Esophagus (tissue), 2 donors: ENCODE results near the gene EEF1AKMT3. TPM values are rescaled to one million over a fixed set of nuclear protein-coding genes. Genes with fewer than 3 reads are reported as not detected.

Source experiments
- H3K27ac ChIP-seq, 2 donors: one replicate each; pipeline ENCODE4 v1.5.1; 2013; ENCODE audit warnings: low read depth in 2 of 2, mild to moderate bottlenecking in 2 of 2, inconsistent platforms in 1 of 2, low read length in 1 of 2, moderate library complexity in 1 of 2
- H3K27me3 ChIP-seq, 2 donors: one replicate each; pipeline ENCODE4 v1.6.1; 2013; ENCODE audit warnings: low read length in 2 of 2, control low read depth in 1 of 2, mild to moderate bottlenecking in 1 of 2; ENCODE audit not compliant: insufficient read depth in 2 of 2, control insufficient read depth in 1 of 2
- H3K36me3 ChIP-seq, 2 donors: one replicate each; pipeline ENCODE4 v1.6.1; 2013; ENCODE audit warnings: low read length in 1 of 2; ENCODE audit not compliant: control insufficient read depth in 2 of 2, insufficient read depth in 2 of 2
- H3K4me1 ChIP-seq, 2 donors: one replicate each; pipeline ENCODE4 v1.6.1; 2013; ENCODE audit warnings: low read length in 1 of 2; ENCODE audit not compliant: control insufficient read depth in 2 of 2, insufficient read depth in 2 of 2
- H3K4me3 ChIP-seq, 2 donors: one replicate each; pipeline ENCODE4 v1.5.1; 2013; ENCODE audit warnings: low read length in 2 of 2, mild to moderate bottlenecking in 2 of 2, low read depth in 1 of 2, moderate library complexity in 1 of 2
- H3K9me3 ChIP-seq, 2 donors: one replicate each; pipeline ENCODE4 v1.6.1; 2013; ENCODE audit warnings: mild to moderate bottlenecking in 2 of 2, low read depth in 1 of 2, low read length in 1 of 2, moderate library complexity in 1 of 2; ENCODE audit not compliant: control insufficient read depth in 2 of 2, insufficient read depth in 1 of 2
- WGBS, 2 donors: extraction: QIAGEN DNeasy Blood & Tissue Kit; methylation state at CpG; one replicate each; pipeline ENCODE4 v1.1.7; 2013; 5-methylcytosine and 5-hydroxymethylcytosine counted together
- polyA plus RNA-seq, 2 donors: library from polyadenylated mRNA; stranded (reverse); fragments of 200-250 nt; gene quantifications; one replicate each; pipeline ENCODE4 v1.2.3, GENCODE V29; 2013
- donor health status: healthy with polysubstance abuse.
- donor health status: Bipolar disorder and iron deficiency.

EEF1AKMT3 gene
- polyA plus RNA-seq, 2 donors, result 1.1 to 2.4 TPM

GRCh38 chr12:57829025-57829777 lies 56.8 kb downstream of the EEF1AKMT3 start:
- WGBS, 2 donors, result 67 to 72% methylated on average over 10 of the region's 10 CpGs
- Histone ChIP-seq H3K36me3 (peaks cover 31 to 38% of the 10 kb centered on the region in 2 donors), H3K9me3 (no peaks in the 10 kb centered on the region), H3K27me3 (no peaks in the 10 kb centered on the region), H3K4me1 (peaks cover 4 to 11% of the 10 kb centered on the region in 2 donors), H3K27ac (no peak overlapping the region), H3K4me3 (no peak overlapping the region)

DNA sequence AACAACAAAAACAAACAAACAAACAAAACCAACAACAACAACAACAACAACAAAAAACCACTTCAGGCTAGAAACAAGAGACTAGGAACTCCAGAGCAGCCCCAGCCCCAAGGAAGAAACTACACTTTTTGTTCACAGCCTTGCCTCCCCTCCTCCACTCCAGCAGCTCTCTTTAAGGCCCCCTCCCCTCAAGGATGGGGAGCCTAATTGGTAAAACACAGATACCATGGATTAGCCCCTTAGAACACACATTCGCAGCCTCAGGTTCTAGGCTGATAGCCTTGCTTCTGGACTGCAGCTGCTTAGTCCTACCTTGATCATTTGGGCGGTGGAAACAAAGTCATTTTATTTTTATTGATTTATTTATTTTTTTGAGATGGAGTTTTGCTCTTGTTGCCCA lies 58.0 kb downstream of the EEF1AKMT3 start:
- Histone ChIP-seq H3K4me1 (peaks cover 7 to 18% of the 10 kb centered on the region in 2 donors), H3K9me3 (no peaks in the 10 kb centered on the region), H3K27ac (no peak overlapping the region), H3K4me3 (no peak overlapping the region), H3K27me3 (no peaks in the 10 kb centered on the region), H3K36me3 (peaks cover 21 to 29% of the 10 kb centered on the region in 2 donors)
- 85 to 86% methylated on average over 2 of the region's 2 CpGs for WGBS, 2 donors

Other genes with a start within 250 kb of the EEF1AKMT3 start
- gene MBD6, start 249.8 kb upstream of the EEF1AKMT3 start, polyA plus RNA-seq, result 10 to 100 TPM; 14.7 to 35.0 TPM
- 100 to 1,000 TPM in 1 of 2 donors, 10 to 100 TPM in 1; 77.4 to 159 TPM for gene DCTN2, start 225.4 kb upstream of the EEF1AKMT3 start, polyA plus RNA-seq
- under 1 TPM; 0.12 to 0.24 TPM for gene KIF5A, start 222.6 kb upstream of the EEF1AKMT3 start, polyA plus RNA-seq
- gene PIP4K2C, start 181.4 kb upstream of the EEF1AKMT3 start, polyA plus RNA-seq, result 10 to 100 TPM in 1 of 2 donors, 1 to 10 TPM in 1; 9.4 to 20.3 TPM
- 10 to 100 TPM; 11.6 to 16.7 TPM for gene DTX3, start 167.8 kb upstream of the EEF1AKMT3 start, polyA plus RNA-seq
- gene ARHGEF25, start 161.2 kb upstream of the EEF1AKMT3 start, polyA plus RNA-seq, result 10 to 100 TPM; 18.4 to 20.8 TPM
- gene B4GALNT1, start 139.4 kb upstream of the EEF1AKMT3 start, polyA plus RNA-seq, result under 1 TPM; 0.10 to 0.18 TPM
- 100 to 1,000 TPM; 106 to 120 TPM for gene OS9, start 78.5 kb upstream of the EEF1AKMT3 start, polyA plus RNA-seq
- under 1 TPM; 0.61 to 0.94 TPM for gene AGAP2, start 33.9 kb upstream of the EEF1AKMT3 start, polyA plus RNA-seq
- gene TSPAN31, start 27.6 kb upstream of the EEF1AKMT3 start, polyA plus RNA-seq, result 10 to 100 TPM; 16.3 to 19.8 TPM
- gene CDK4, start 20.3 kb upstream of the EEF1AKMT3 start, polyA plus RNA-seq, result 10 to 100 TPM; 22.1 to 52.6 TPM
- 10 to 100 TPM in 1 of 2 donors, 1 to 10 TPM in 1; 8.0 to 10.9 TPM for gene MARCHF9, start 17.5 kb upstream of the EEF1AKMT3 start, polyA plus RNA-seq
- gene CYP27B1, start 5.5 kb upstream of the EEF1AKMT3 start, polyA plus RNA-seq, result under 1 TPM; 0.64 to 0.96 TPM
- 10 to 100 TPM; 18.8 to 19.3 TPM for gene METTL1, start 509 bp upstream of the EEF1AKMT3 start, polyA plus RNA-seq
- gene TSFM, start 10.2 kb downstream of the EEF1AKMT3 start, polyA plus RNA-seq, result 10 to 100 TPM; 20.5 to 30.4 TPM
- 1 to 10 TPM; 2.1 to 4.4 TPM for gene AVIL, start 46.1 kb downstream of the EEF1AKMT3 start, polyA plus RNA-seq
- 10 to 100 TPM; 22.4 to 34.7 TPM for gene CTDSP2, start 74.1 kb downstream of the EEF1AKMT3 start, polyA plus RNA-seq
- 10 to 100 TPM in 1 of 2 donors, 1 to 10 TPM in 1; 5.7 to 11.0 TPM for gene ATP23, start 169.0 kb downstream of the EEF1AKMT3 start, polyA plus RNA-seq